ENCODE results near the gene NABP2.

The NABP2 gene

GRCh38 chr12:56206452-56207166 lies 17.5 kb upstream of the NABP2 start:
- no peak for DNase-seq (ENCODE audit: low read depth)
- no peak overlapping the region for H3K4me3 ChIP-seq (ENCODE audit: low read depth, low read length)

GRCh38 chr12:56208006-56208405 lies 16.1 kb upstream of the NABP2 start:
- no peak for DNase-seq (ENCODE audit: low read depth)
- no peak overlapping the region for H3K4me3 ChIP-seq (ENCODE audit: low read depth, low read length)

- no peak for DNase-seq (ENCODE audit: low read depth)
- no peak overlapping the region for H3K4me3 ChIP-seq (ENCODE audit: low read depth, low read length)
These were observed 11.8 kb upstream of the NABP2 start for GRCh38 chr12:56212361-56212760.

- DNase-seq (ENCODE audit: low read depth), result no peak
- no peak overlapping the region for H3K4me3 ChIP-seq (ENCODE audit: low read depth, low read length)
These were observed 10.3 kb upstream of the NABP2 start for GRCh38 chr12:56213878-56214277.

GRCh38 chr12:56216461-56216860 lies 7.7 kb upstream of the NABP2 start:
- DNase-seq (ENCODE audit: low read depth), result no peak
- H3K4me3 ChIP-seq (ENCODE audit: low read depth, low read length), result no peak overlapping the region

- DNase-seq (ENCODE audit: low read depth), result no peak
- no peak overlapping the region for H3K4me3 ChIP-seq (ENCODE audit: low read depth, low read length)
These were observed 4.3 kb upstream of the NABP2 start for GRCh38 chr12:56219840-56220239.

- no peak for DNase-seq (ENCODE audit: low read depth)
- peak overlapping the region; percentile 89 for H3K4me3 ChIP-seq (ENCODE audit: low read depth, low read length)
These were observed 3.4 kb upstream of the NABP2 start for GRCh38 chr12:56220611-56221231.

GRCh38 chr12:56221232-56221756 lies 2.8 kb upstream of the NABP2 start:
- peak; percentile 33 for DNase-seq (ENCODE audit: low read depth)
- H3K4me3 ChIP-seq (ENCODE audit: low read depth, low read length), result peak overlapping the region; percentile 89

GRCh38 chr12:56221757-56222530 lies 2.2 kb upstream of the NABP2 start, which contains the start of gene RNF41:
Gene RNF41, minus strand, starts transcription at chr12:56221922. Its CDS starts 7,875 bp downstream, at chr12:56214047.
- peak within 1 kb of the TSS; percentile 89 for H3K4me3 ChIP-seq (ENCODE audit: low read depth, low read length)
- DNase-seq (ENCODE audit: low read depth), result peak; percentile 92

- no peak for DNase-seq (ENCODE audit: low read depth)
- H3K4me3 ChIP-seq (ENCODE audit: low read depth, low read length), result peak overlapping the region; percentile 89
These were observed 1.6 kb upstream of the NABP2 start for GRCh38 chr12:56222531-56222895.

GRCh38 chr12:56223571-56224101 lies 506 bp upstream of the NABP2 start:
- DNase-seq (ENCODE audit: low read depth), result no peak
- H3K4me3 ChIP-seq (ENCODE audit: low read depth, low read length), result peak overlapping the region; percentile 15

- peak overlapping the region; percentile 71 for H3K4me3 ChIP-seq (ENCODE audit: low read depth, low read length)
- no peak for DNase-seq (ENCODE audit: low read depth)
These were observed 812 bp downstream of the NABP2 start for GRCh38 chr12:56224954-56225353.

GRCh38 chr12:56229082-56229481 lies 4.9 kb downstream of the NABP2 start:
- H3K4me3 ChIP-seq (ENCODE audit: low read depth, low read length), result no peak overlapping the region
- DNase-seq (ENCODE audit: low read depth), result no peak

- no peak within 1 kb of the TSS for H3K4me3 ChIP-seq (ENCODE audit: low read depth, low read length)
- no peak for DNase-seq (ENCODE audit: low read depth)
These were observed 5.8 kb downstream of the NABP2 start, which contains the start of gene SLC39A5 for GRCh38 chr12:56229916-56230431. Gene SLC39A5, plus strand, starts transcription at chr12:56230051. Its CDS starts 1,224 bp downstream, at chr12:56231275.

GRCh38 chr12:56230432-56231183 lies 6.5 kb downstream of the NABP2 start:
- no peak overlapping the region for H3K4me3 ChIP-seq (ENCODE audit: low read depth, low read length)
- no peak for DNase-seq (ENCODE audit: low read depth)

GRCh38 chr12:56231184-56231582 lies 7.0 kb downstream of the NABP2 start:
- H3K4me3 ChIP-seq (ENCODE audit: low read depth, low read length), result no peak overlapping the region
- no peak for DNase-seq (ENCODE audit: low read depth)

GRCh38 chr12:56234746-56235436 lies 10.7 kb downstream of the NABP2 start:
- no peak overlapping the region for H3K4me3 ChIP-seq (ENCODE audit: low read depth, low read length)
- no peak for DNase-seq (ENCODE audit: low read depth)

- DNase-seq (ENCODE audit: low read depth), result no peak
- H3K4me3 ChIP-seq (ENCODE audit: low read depth, low read length), result no peak overlapping the region
These were observed 11.9 kb downstream of the NABP2 start for GRCh38 chr12:56236091-56236490.

All from skeletal muscle cell (primary cell).